ENCODE measurements around the gene BLNK. TPM values are rescaled to one million over a fixed set of nuclear protein-coding genes. Genes with fewer than 3 reads are reported as not detected.

BLNK gene
- total RNA-seq, 3 donors from 2014 or later (not counting 1 experiment from before 2014, with no cell fraction given), result 0.66 to 4.0 (median 1.5) TPM

DNA sequence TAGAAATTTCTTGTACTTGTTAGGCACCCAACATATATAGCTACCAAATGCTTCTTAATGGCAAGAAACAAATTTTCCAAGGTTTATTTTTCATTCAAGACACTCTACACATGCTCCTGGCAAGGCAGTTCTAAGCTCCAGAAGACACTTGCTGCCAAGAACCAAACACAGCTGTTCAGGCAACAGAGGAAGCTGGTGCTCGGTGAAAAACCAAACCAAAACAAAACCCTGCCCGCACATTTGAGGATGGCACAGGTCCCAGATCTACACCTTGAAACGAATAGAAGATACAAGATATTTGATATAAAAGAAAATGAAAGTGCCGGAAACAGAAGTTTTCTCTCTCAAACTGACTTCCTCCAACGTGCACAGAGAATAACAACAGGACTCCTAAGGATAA lies 28.0 kb upstream of the BLNK start:
- Mint-ChIP-seq H3K27ac (no peak overlapping the region), H3K36me3 (no peaks in the 10 kb centered on the region), H3K4me1 (peaks cover 16 to 23% of the 10 kb centered on the region in 2 donors), H3K27me3 (ENCODE audit: low read depth in 2 of 2) (peaks cover 7 to 12% of the 10 kb centered on the region in 2 donors), H3K9me3 (no peaks in the 10 kb centered on the region), H3K4me3 (peak overlapping the region; percentile 10)
- no peak for TF ChIP-seq CTCF (IDR thresholded peaks at IDR 0.05)
- Histone ChIP-seq H3K27me3 (ENCODE audit: control insufficient read depth, insufficient read depth, low read length) (no peaks in the 10 kb centered on the region), H3K4me1 (ENCODE audit: control insufficient read depth, insufficient read depth, low read length) (peaks cover 7% of the 10 kb centered on the region), H3K9me3 (ENCODE audit: control insufficient read depth, insufficient read depth, low read length) (no peaks in the 10 kb centered on the region), H3K4me3 (ENCODE audit: low read length) (no peak overlapping the region), H3K27ac (ENCODE audit: low read length) (no peak overlapping the region), H3K36me3 (ENCODE audit: control insufficient read depth, insufficient read depth, low read length) (no peaks in the 10 kb centered on the region)
- DNase-seq (peak in 1 of 2 donors; percentile 53), ATAC-seq (no peak)
- 0% methylated on average over 1 of the region's 5 CpGs for WGBS (ENCODE audit: insufficient coverage)
- intact Hi-C loops (cut with micrococcal nuclease), result no loop called here

GRCh38 chr10:96298362-96298761 lies 27.0 kb upstream of the BLNK start:
- no peak overlapping the region for H3K27ac ChIP-seq (ENCODE audit: low read length)
- no peaks in the 10 kb centered on the region for H3K27me3 ChIP-seq (ENCODE audit: control insufficient read depth, insufficient read depth, low read length)
- no peaks in the 10 kb centered on the region for H3K9me3 ChIP-seq (ENCODE audit: control insufficient read depth, insufficient read depth, low read length)
- TF ChIP-seq CTCF (IDR thresholded peaks at IDR 0.05), result no peak
- H3K4me3 ChIP-seq (ENCODE audit: low read length), result no peak overlapping the region
- H3K36me3 ChIP-seq (ENCODE audit: control insufficient read depth, insufficient read depth, low read length), result no peaks in the 10 kb centered on the region
- no peaks in the 10 kb centered on the region for H3K9me3 Mint-ChIP-seq
- H3K4me1 ChIP-seq (ENCODE audit: control insufficient read depth, insufficient read depth, low read length), result peaks cover 7% of the 10 kb centered on the region
- ATAC-seq, result no peak
- 88% methylated on average over 3 of the region's 3 CpGs for WGBS (ENCODE audit: insufficient coverage)
- intact Hi-C loops (cut with micrococcal nuclease), result no loop called here
- no peaks in the 10 kb centered on the region for H3K36me3 Mint-ChIP-seq
- no peak overlapping the region for H3K4me3 Mint-ChIP-seq
- H3K27ac Mint-ChIP-seq, result no peak overlapping the region
- H3K4me1 Mint-ChIP-seq, result peaks cover 16 to 23% of the 10 kb centered on the region in 2 donors
- DNase-seq, result no peak
- H3K27me3 Mint-ChIP-seq (ENCODE audit: low read depth in 2 of 2), result peaks cover 7 to 19% of the 10 kb centered on the region in 2 donors

DNA sequence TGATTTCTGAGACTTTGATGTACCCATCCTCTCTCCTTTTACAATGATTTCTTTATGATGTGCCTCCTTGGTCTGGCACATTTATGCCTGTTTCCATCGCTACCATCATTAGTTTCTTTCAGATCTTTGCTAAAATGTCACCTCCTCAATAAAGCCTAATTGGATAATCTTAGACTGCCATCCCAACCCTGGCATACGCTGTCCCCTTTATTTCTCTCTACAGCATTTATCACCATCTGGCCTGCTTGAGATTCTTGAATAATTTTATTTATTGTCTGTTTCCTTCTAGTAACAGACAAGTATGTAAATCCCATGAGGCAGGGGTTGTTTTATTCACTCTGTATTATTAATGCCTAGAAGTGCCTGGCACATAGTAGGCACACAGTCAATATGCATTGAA lies 26.1 kb upstream of the BLNK start:
- no peak overlapping the region for H3K4me3 ChIP-seq (ENCODE audit: low read length)
- H3K27me3 ChIP-seq (ENCODE audit: control insufficient read depth, insufficient read depth, low read length), result no peaks in the 10 kb centered on the region
- intact Hi-C loops (cut with micrococcal nuclease), result no loop called here
- Mint-ChIP-seq H3K36me3 (no peaks in the 10 kb centered on the region), H3K27ac (no peak overlapping the region), H3K27me3 (ENCODE audit: low read depth in 2 of 2) (peaks cover 7 to 23% of the 10 kb centered on the region in 2 donors), H3K4me3 (no peak overlapping the region), H3K9me3 (no peaks in the 10 kb centered on the region), H3K4me1 (peaks cover 16 to 23% of the 10 kb centered on the region in 2 donors)
- H3K4me1 ChIP-seq (ENCODE audit: control insufficient read depth, insufficient read depth, low read length), result peaks cover 7% of the 10 kb centered on the region
- no peaks in the 10 kb centered on the region for H3K9me3 ChIP-seq (ENCODE audit: control insufficient read depth, insufficient read depth, low read length)
- no peak for TF ChIP-seq CTCF (IDR thresholded peaks at IDR 0.05)
- no peak overlapping the region for H3K27ac ChIP-seq (ENCODE audit: low read length)
- WGBS (ENCODE audit: insufficient coverage), result 93% methylated on average over 1 of the region's 2 CpGs
- DNase-seq, result no peak
- no peaks in the 10 kb centered on the region for H3K36me3 ChIP-seq (ENCODE audit: control insufficient read depth, insufficient read depth, low read length)
- no peak for ATAC-seq

GRCh38 chr10:96295475-96295874 lies 24.1 kb upstream of the BLNK start:
- no peak for TF ChIP-seq CTCF (IDR thresholded peaks at IDR 0.05)
- H3K4me1 ChIP-seq (ENCODE audit: control insufficient read depth, insufficient read depth, low read length), result peaks cover 5% of the 10 kb centered on the region
- Mint-ChIP-seq H3K4me3 (no peak overlapping the region), H3K27ac (no peak overlapping the region), H3K9me3 (no peaks in the 10 kb centered on the region), H3K4me1 (peaks cover 8 to 12% of the 10 kb centered on the region in 2 donors), H3K27me3 (ENCODE audit: low read depth in 2 of 2) (peaks cover 12 to 21% of the 10 kb centered on the region in 2 donors), H3K36me3 (no peaks in the 10 kb centered on the region)
- intact Hi-C loops (cut with micrococcal nuclease), result no loop called here
- H3K27me3 ChIP-seq (ENCODE audit: control insufficient read depth, insufficient read depth, low read length), result no peaks in the 10 kb centered on the region
- DNase-seq (no peak), ATAC-seq (no peak)
- 16% methylated on average over 4 of the region's 4 CpGs for WGBS (ENCODE audit: insufficient coverage)
- no peaks in the 10 kb centered on the region for H3K9me3 ChIP-seq (ENCODE audit: control insufficient read depth, insufficient read depth, low read length)
- no peak overlapping the region for H3K4me3 ChIP-seq (ENCODE audit: low read length)
- H3K36me3 ChIP-seq (ENCODE audit: control insufficient read depth, insufficient read depth, low read length), result no peaks in the 10 kb centered on the region
- no peak overlapping the region for H3K27ac ChIP-seq (ENCODE audit: low read length)
